ENCODE measurements around the gene PARP14.

DNA sequence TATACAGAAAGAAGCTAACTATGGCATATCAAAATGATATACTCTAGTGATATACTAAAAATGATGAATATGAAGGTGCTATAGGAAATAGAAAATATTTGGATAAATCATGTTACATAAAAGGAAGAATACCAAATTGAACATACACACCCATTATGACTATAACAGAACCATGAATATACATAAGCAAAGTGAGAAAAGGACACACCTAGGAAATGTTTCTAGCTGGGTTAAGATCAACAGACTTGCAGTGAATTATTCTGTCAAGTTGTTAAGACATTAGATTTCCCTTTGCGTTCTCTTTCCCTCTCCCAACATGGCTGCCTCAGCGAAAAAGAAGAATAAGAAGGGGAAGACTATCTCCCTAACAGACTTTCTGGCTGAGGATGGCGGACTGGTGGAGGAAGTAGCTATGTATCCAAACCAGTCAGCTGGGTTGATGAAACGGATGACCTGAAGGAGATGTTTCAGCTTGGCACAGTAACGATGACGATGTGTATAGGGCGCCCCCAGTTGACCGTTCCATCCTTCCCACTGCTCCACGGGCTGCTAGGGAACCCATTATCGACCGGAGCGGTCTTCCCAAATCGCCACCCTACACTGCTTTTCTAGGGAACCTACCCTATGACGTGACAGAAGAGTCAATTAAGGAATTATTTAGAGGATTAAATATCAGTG lies 20.2 kb upstream of the PARP14 start:
- TF ChIP-seq, protein P1, sequence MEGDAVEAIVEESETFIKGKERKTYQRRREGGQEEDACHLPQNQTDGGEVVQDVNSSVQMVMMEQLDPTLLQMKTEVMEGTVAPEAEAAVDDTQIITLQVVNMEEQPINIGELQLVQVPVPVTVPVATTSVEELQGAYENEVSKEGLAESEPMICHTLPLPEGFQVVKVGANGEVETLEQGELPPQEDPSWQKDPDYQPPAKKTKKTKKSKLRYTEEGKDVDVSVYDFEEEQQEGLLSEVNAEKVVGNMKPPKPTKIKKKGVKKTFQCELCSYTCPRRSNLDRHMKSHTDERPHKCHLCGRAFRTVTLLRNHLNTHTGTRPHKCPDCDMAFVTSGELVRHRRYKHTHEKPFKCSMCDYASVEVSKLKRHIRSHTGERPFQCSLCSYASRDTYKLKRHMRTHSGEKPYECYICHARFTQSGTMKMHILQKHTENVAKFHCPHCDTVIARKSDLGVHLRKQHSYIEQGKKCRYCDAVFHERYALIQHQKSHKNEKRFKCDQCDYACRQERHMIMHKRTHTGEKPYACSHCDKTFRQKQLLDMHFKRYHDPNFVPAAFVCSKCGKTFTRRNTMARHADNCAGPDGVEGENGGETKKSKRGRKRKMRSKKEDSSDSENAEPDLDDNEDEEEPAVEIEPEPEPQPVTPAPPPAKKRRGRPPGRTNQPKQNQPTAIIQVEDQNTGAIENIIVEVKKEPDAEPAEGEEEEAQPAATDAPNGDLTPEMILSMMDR (IDR thresholded peaks at IDR 0.05) = no peak
- TF ChIP-seq POLR2A (IDR thresholded peaks at IDR 0.05; ENCODE audit: low read length) (no peak), RCOR1 (IDR thresholded peaks at IDR 0.05; ENCODE audit: low read depth, low read length) (no peak), CEBPB (IDR thresholded peaks at IDR 0.05) (no peak), MAX (IDR thresholded peaks at IDR 0.05) (no peak), CBX8 (IDR thresholded peaks at IDR 0.05) (no peak), BCL3 (IDR thresholded peaks at IDR 0.05) (no peak), KDM1A (IDR thresholded peaks at IDR 0.05; ENCODE audit: low read depth) (no peak), FOSB (CRISPR knock-in tag; IDR thresholded peaks at IDR 0.05) (no peak), EP300 (IDR thresholded peaks at IDR 0.05) (no peak), MYC (IDR thresholded peaks at IDR 0.05; ENCODE audit: borderline replicate concordance, low read length) (no peak), CHD4 (IDR thresholded peaks at IDR 0.05; ENCODE audit: borderline replicate concordance) (no peak), CHD2 (IDR thresholded peaks at IDR 0.05; ENCODE audit: low read length, partially characterized antibody) (no peak), BHLHE40 (IDR thresholded peaks at IDR 0.05; ENCODE audit: low read depth, low read length) (no peak)
